Activated effector memory CD4-positive, alpha-beta T cell treated with Interleukin-2 at 50 U/mL for 16 hours (primary cell): ENCODE results near the gene FPGS.
"Not testable (repeated sequence)": the region's sequence is repeated elsewhere in the genome, so short reads cannot be mapped to it uniquely, and the experiment has no call there.

Experiments used
- DNase-seq: peaks from one replicate; pipeline ENCODE4 v3.0.0-alpha.2; 2020

The FPGS gene

GRCh38 chr9:127802576-127803443 is at the start of gene FPGS:
FPGS (plus strand) TSS chr9:127802882; CDS start chr9:127802925, 43 bp downstream.
- peak; percentile 75 for DNase-seq

GRCh38 chr9:127753148-127753547 is 49.5 kb upstream of the FPGS start:
- no peak for DNase-seq

GRCh38 chr9:127753622-127754021 is 49.1 kb upstream of the FPGS start:
- DNase-seq, result no peak

GRCh38 chr9:127754099-127755060 is 48.3 kb upstream of the FPGS start:
- no peak for DNase-seq

GRCh38 chr9:127755061-127756060 is 47.3 kb upstream of the FPGS start:
- no peak for DNase-seq

- DNase-seq, result no peak
Measured at GRCh38 chr9:127756233-127756632, 46.4 kb upstream of the FPGS start.

GRCh38 chr9:127756776-127757175 is 45.9 kb upstream of the FPGS start:
- not testable (repeated sequence) for DNase-seq

GRCh38 chr9:127758843-127759242 is 43.8 kb upstream of the FPGS start:
- no peak for DNase-seq

- no peak for DNase-seq
Measured at GRCh38 chr9:127761061-127761460, 41.6 kb upstream of the FPGS start.

GRCh38 chr9:127761491-127761956 is 41.2 kb upstream of the FPGS start:
- DNase-seq, result no peak

GRCh38 chr9:127762111-127762676 is 40.5 kb upstream of the FPGS start:
- DNase-seq, result no peak

GRCh38 chr9:127763918-127764384 is 38.7 kb upstream of the FPGS start:
- DNase-seq, result no peak

GRCh38 chr9:127765418-127765817 is 37.3 kb upstream of the FPGS start:
- DNase-seq, result no peak

- DNase-seq, result no peak
Measured at GRCh38 chr9:127767410-127767809, 35.3 kb upstream of the FPGS start.

GRCh38 chr9:127767909-127768331 is 34.8 kb upstream of the FPGS start:
- DNase-seq, result no peak

GRCh38 chr9:127768698-127769097 is 34.0 kb upstream of the FPGS start:
- DNase-seq, result no peak

- DNase-seq, result no peak
Measured at GRCh38 chr9:127769101-127769500, 33.6 kb upstream of the FPGS start.

GRCh38 chr9:127769929-127770582 is 32.6 kb upstream of the FPGS start:
- no peak for DNase-seq

- DNase-seq, result no peak
Measured at GRCh38 chr9:127770583-127770904, 32.1 kb upstream of the FPGS start.

GRCh38 chr9:127770905-127771569 is 31.6 kb upstream of the FPGS start:
- DNase-seq, result peak; percentile 94
